SKM-1 treated with dmso at 0.1 percent for 144 hours (cell line): ENCODE measurements around the gene PLA2G15.
A peak's percentile ranks its signal among the peaks of the same experiment; 100 is the strongest.
"Not testable (repeated sequence)": the region's sequence is repeated elsewhere in the genome, so short reads cannot be mapped to it uniquely, and the experiment has no call there.

ENCODE experiments used
- DNase-seq: peaks from one replicate; lab custom pipeline; 2025; ENCODE audit not compliant: unreplicated experiment; lab: John Stamatoyannopoulos, UW

PLA2G15 gene

DNA sequence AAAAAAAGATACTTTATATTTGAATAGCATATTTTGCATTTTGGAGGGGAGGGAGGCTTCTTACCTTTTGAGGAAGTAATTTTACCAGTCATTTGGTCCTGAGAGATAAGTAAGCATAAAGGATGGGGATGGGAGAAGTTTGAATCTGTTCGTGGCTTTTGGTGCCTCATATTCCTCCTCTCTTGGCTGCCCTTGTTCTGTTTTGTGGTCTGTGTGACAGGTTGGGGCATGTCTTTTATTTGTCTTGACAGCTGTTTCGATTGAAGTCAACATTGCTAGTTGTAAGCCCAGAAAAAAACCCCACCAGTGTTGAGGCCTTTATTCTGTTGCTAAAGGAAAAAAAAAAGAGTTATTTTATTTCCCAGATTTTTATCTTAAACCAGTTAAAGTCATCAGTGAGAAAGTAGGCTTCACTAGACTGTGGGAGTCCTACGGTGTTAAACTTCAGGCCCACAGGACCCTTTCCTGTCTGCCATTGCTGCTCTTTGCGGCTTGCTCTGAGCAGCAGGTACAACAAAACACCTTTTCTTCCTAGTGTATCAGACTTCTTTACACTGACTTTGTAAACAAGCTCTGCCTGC, 30.5 kb downstream of the PLA2G15 start:
- DNase-seq: peak; percentile 58

DNA sequence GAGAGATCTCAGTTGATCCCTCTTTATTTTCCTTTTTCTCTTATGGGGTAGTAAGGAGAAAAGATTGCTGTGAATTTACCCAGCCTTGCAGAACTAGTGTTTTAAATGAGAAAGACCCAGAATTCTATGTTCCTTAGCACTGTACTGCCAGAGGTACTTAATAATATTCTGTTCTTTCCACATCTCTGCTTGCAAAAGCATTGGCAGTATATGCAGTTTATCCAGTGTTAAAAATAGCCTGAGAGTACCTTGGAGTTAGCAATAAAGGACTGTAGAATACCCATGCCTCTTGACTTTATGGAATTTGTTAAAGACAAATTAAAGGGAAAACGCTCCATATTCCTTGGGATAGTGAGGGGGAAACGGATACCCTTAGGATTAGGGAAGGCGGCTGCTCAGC, 31.1 kb downstream of the PLA2G15 start:
- no peak for DNase-seq

- DNase-seq: no peak
Measured at GRCh38 chr16:68279726-68280558, 34.8 kb downstream of the PLA2G15 start.

- no peak for DNase-seq
Measured at GRCh38 chr16:68281368-68282063, 36.3 kb downstream of the PLA2G15 start.

- DNase-seq: no peak
Measured at GRCh38 chr16:68282064-68282452, 36.9 kb downstream of the PLA2G15 start.

GRCh38 chr16:68283346-68283745, 38.2 kb downstream of the PLA2G15 start:
- DNase-seq: no peak

DNA sequence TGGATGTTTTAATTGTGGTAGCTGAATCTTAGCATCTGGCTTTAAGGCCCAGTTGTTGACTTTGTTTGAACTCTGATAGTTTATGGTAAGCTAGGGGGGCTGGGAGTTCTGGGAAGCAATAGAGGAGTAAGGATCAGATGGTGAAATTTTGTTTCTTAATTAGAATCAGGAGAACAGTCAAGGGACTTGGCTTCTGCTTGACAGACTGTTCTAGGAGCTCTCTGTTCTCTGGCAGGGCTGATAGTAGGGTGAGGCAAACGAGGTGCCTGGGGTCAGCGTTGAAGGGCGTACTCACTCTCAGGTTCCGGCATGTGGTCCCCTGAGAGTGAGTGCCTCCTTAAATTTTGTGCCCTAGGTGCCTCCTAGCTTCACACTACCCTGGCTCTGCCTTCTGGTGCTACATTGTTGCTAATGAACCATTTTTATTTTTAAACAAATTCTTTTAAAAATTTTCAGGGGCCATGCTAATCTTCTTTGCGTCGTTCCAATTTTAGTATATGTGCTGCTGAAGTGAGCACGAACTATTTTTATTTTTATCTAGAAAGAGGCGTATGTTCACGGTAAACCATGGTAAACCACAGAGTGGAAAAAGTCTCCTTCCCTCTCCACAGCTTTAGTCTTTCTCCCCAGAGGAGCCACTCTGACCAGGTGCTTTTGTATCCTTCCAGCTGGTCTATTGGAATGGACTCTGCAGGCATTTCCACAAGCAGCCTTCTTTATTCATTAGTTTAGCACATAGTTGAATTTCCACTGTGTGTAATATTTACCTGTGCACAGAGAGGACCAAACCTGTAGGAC, 38.8 kb downstream of the PLA2G15 start:
- no peak for DNase-seq

- peak; percentile 80 for DNase-seq
Measured at GRCh38 chr16:68284847-68285246, 39.7 kb downstream of the PLA2G15 start.

- DNase-seq: no peak
Measured at GRCh38 chr16:68285683-68286082, 40.5 kb downstream of the PLA2G15 start.

- peak; percentile 78 for DNase-seq
Measured at GRCh38 chr16:68286153-68287074, 41.2 kb downstream of the PLA2G15 start.

GRCh38 chr16:68287276-68288251, 42.4 kb downstream of the PLA2G15 start:
- no peak for DNase-seq

- no peak for DNase-seq
Measured at GRCh38 chr16:68288252-68288650, 43.1 kb downstream of the PLA2G15 start.

DNA sequence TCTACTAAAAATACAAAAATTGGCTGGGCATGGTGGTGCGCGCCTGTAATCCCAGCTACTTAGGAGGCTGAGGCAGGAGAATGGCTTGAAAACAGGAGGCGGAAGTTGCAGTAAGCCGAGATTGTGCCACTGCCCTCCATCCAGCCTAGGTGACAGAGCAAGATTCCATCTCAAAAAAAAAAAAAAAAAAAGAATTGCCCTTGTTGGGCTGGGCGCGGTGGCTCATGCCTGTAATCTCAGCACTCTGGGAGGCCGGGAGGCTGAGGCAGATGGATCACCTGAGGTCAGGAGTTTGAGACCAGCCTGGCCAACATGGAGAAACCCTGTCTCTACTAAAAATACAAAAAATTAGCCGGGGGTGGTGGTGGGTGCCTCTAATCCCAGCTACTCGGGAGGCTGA, 43.6 kb downstream of the PLA2G15 start:
- not testable (repeated sequence) for DNase-seq

- DNase-seq: no peak
Measured at GRCh38 chr16:68289202-68289601, 44.0 kb downstream of the PLA2G15 start.

DNA sequence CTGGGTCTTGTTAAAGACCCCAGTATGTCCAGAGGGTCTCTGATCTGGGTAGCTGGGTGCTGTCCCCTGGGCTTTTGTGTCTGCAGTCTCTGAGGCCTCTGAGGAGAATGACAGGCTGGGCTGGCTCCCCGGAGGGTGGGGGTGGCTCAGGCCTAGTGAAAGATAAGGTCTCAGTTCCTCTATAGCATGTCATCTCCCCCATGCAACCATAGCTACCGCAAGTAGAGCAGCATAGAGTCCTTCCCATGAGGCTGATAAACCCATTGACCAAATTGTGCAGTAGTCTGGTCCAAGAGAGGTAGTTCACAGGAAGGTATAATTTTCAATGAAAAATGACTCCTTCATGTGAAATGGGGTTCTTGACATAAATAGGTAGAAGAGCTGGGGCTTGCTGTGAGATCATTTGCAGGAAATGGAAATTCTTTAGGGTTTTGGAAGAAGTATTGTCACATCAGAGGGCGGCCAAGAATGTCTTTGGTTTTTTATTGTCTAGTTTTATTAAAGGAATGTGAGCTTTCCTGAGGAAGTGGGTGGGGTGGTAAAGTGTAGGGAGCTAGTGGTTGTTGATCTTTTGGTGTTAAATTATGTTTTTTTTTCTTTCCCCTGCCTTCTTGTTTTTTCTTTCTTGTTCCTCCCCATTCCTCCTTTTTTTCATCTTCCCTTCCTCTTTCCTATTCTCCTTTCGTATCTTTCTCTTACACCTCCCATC, 44.6 kb downstream of the PLA2G15 start:
- peak; percentile 21 for DNase-seq

DNA sequence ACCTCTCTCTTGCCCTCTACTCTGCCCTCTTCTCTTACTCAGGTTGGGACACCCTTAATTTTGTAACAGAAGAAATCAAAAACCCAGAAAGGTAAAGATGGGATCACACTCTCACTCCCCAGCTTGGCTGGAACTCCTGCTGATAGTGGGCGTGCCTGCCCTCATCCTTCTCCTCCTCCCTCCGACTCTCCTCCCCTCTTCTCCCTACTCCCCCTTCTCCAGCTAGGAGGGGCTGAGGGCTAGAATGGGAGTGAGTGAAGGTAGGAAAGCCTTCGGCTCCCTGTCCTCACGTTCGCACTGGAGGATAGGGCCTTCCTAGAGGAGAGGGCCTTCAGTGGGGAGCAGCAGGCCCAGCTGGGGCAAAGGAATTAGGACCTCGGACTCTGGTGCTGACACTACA, 45.3 kb downstream of the PLA2G15 start:
- DNase-seq: no peak

- DNase-seq: no peak
Measured at GRCh38 chr16:68291227-68291626, 46.1 kb downstream of the PLA2G15 start.

DNA sequence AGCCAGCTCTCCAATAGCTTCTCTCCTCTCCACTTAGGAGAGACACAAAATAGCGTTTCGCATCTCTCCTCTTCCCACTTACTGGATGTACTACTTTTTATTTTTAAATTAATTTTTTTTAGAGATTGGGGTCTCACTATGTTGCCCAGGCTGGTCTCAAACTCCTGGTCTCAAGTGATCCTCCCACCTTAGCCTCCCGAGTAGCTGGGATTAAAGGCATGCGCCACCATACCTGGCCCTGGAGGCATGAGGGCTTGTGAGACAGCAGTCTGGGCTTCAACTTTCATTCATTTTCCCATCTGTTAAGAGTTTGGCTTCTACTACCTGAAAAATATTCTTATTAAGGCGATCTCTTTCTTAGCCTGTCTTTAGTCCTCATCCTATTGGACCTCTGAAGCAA, 47.3 kb downstream of the PLA2G15 start:
- DNase-seq: no peak
